DND-41 (cell line): ENCODE results near the gene JAK1.

ENCODE experiments used
- EZH2 ChIP-seq: IDR thresholded peaks from 3 replicates; pipeline ENCODE4 v1.6.1; 2012; ENCODE audit warnings: borderline replicate concordance, low read depth, mild to moderate bottlenecking, moderate library complexity, low read length, inconsistent platforms; ENCODE audit not compliant: severe bottlenecking
- TF ChIP-seq, protein P1 (sequence below): IDR thresholded peaks from 2 replicates; pipeline ENCODE4 v1.5.1; 2012; ENCODE audit warnings: borderline replicate concordance, low read length, moderate library complexity, mild to moderate bottlenecking; ENCODE audit not compliant: poor library complexity, severe bottlenecking; ENCODE audit errors: extremely low read depth

DNA sequence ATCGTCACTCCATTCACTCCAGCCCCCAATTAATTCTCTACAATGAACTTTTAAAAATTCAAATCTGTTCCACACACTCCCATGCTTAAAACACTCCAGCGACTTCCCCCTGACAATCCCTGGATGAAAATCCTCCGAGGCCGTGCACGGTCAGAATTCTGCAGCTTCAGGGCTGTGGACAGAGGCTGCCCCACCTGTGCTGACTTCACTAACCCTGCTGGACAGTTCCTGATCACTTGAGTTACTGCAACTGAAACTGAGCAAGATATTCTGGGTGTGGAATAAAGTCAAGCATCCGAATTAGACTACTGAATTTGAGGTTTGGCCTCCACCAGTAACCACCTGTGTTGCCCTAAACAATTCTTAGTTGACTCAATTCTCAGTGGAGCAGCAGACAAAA, 1.0 kb upstream of the JAK1 start:
- TF ChIP-seq, protein P1, sequence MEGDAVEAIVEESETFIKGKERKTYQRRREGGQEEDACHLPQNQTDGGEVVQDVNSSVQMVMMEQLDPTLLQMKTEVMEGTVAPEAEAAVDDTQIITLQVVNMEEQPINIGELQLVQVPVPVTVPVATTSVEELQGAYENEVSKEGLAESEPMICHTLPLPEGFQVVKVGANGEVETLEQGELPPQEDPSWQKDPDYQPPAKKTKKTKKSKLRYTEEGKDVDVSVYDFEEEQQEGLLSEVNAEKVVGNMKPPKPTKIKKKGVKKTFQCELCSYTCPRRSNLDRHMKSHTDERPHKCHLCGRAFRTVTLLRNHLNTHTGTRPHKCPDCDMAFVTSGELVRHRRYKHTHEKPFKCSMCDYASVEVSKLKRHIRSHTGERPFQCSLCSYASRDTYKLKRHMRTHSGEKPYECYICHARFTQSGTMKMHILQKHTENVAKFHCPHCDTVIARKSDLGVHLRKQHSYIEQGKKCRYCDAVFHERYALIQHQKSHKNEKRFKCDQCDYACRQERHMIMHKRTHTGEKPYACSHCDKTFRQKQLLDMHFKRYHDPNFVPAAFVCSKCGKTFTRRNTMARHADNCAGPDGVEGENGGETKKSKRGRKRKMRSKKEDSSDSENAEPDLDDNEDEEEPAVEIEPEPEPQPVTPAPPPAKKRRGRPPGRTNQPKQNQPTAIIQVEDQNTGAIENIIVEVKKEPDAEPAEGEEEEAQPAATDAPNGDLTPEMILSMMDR, result no peak
- TF ChIP-seq EZH2, result no peak
